Breast epithelium (tissue), 3 donors: Measurements from ENCODE around the gene BACH2.

Experiments
- POLR2AphosphoS5 ChIP-seq, 3 donors: sonication (generic); formaldehyde crosslinking; IDR thresholded peaks; one replicate each; pipeline ENCODE4 v1.6.1; 2017; ENCODE audit warnings: antibody characterized with exemption in 3 of 3
- TF ChIP-seq, protein P1 (sequence below), 3 donors: fragments of 450-650 bp; IDR thresholded peaks; one replicate each; pipeline ENCODE4 v1.5.1; 2016 to 2017; ENCODE audit warnings: antibody characterized with exemption in 3 of 3, mild to moderate bottlenecking in 3 of 3, moderate library complexity in 3 of 3

- no peak for TF ChIP-seq POLR2AphosphoS5 (IDR thresholded peaks at IDR 0.05)
- TF ChIP-seq, protein P1, sequence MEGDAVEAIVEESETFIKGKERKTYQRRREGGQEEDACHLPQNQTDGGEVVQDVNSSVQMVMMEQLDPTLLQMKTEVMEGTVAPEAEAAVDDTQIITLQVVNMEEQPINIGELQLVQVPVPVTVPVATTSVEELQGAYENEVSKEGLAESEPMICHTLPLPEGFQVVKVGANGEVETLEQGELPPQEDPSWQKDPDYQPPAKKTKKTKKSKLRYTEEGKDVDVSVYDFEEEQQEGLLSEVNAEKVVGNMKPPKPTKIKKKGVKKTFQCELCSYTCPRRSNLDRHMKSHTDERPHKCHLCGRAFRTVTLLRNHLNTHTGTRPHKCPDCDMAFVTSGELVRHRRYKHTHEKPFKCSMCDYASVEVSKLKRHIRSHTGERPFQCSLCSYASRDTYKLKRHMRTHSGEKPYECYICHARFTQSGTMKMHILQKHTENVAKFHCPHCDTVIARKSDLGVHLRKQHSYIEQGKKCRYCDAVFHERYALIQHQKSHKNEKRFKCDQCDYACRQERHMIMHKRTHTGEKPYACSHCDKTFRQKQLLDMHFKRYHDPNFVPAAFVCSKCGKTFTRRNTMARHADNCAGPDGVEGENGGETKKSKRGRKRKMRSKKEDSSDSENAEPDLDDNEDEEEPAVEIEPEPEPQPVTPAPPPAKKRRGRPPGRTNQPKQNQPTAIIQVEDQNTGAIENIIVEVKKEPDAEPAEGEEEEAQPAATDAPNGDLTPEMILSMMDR (IDR thresholded peaks at IDR 0.05), result no peak
Observed at GRCh38 chr6:90329386-90330077, 32.9 kb upstream of the BACH2 start.
